HepG2 (cell line): Measurements from ENCODE around the gene CLCN1. TPM values are rescaled to one million over a fixed set of nuclear protein-coding genes. Genes with fewer than 3 reads are reported as not detected.

ENCODE experiments used
- CTCF ChIP-seq: sonication (generic); formaldehyde crosslinking; IDR thresholded peaks from 2 replicates; pipeline ENCODE4 v1.5.0; 2020; ENCODE audit warnings: mild to moderate bottlenecking, missing genetic modification reagents, moderate library complexity
- EHMT2 ChIP-seq: fragments of 200-600 bp; sonication (generic); IDR thresholded peaks from 2 replicates; pipeline ENCODE4 v1.7.0; 2017; ENCODE audit warnings: antibody characterized with exemption, low read depth, low read length, borderline replicate concordance
- ELF4 ChIP-seq: sonication (generic); formaldehyde crosslinking; IDR thresholded peaks from 2 replicates; pipeline ENCODE4 v1.5.0; 2020; ENCODE audit warnings: missing genetic modification reagents, mild to moderate bottlenecking, moderate library complexity, borderline replicate concordance
- HNF4A ChIP-seq: sonication (generic); formaldehyde crosslinking; IDR thresholded peaks from 2 replicates; pipeline ENCODE4 v1.4.0; 2020; ENCODE audit warnings: missing genetic modification reagents
- NFE2L2 ChIP-seq: fragments of 150-350 bp; IDR thresholded peaks from 2 replicates; pipeline ENCODE4 v1.6.1; 2014; ENCODE audit warnings: low read length
- NONO ChIP-seq, 2 experiments: fragments of 450-650 bp in 1 of 2; sonication (generic) in 1 of 2; formaldehyde crosslinking in 1 of 2; IDR thresholded peaks in 1 of 2; conservative IDR thresholded peaks in 1 of 2; 2 replicates each; pipeline versions ENCODE4 v1.6.1 to v1.8.0; 2017 to 2022; ENCODE audit warnings: mild to moderate bottlenecking in 1 of 2, missing genetic modification reagents in 1 of 2, moderate library complexity in 1 of 2
- NR2F6 ChIP-seq, 2 experiments: IDR thresholded peaks; 2 replicates each; pipeline ENCODE4 v1.6.1; 2016; ENCODE audit warnings: antibody characterized with exemption in 1 of 2, mild to moderate bottlenecking in 1 of 2
- PHF8 ChIP-seq: sonication (generic); formaldehyde crosslinking; IDR thresholded peaks from 2 replicates; pipeline ENCODE4 v1.5.0; 2020; ENCODE audit warnings: missing genetic modification reagents
- REST ChIP-seq, 2 experiments: IDR thresholded peaks; 2 replicates each; pipeline ENCODE4 v1.6.1; 2011 to 2012; ENCODE audit warnings: low read length in 2 of 2, borderline replicate concordance in 1 of 2, low read depth in 1 of 2, mild to moderate bottlenecking in 1 of 2, moderate library complexity in 1 of 2
- TRAFD1 ChIP-seq: sonication (generic); formaldehyde crosslinking; IDR thresholded peaks from 2 replicates; pipeline ENCODE4 v1.5.1; 2020; ENCODE audit warnings: missing genetic modification reagents, mild to moderate bottlenecking, borderline replicate concordance
- ZNF281 ChIP-seq: sonication (generic); formaldehyde crosslinking; IDR thresholded peaks from 2 replicates; pipeline ENCODE4 v1.4.0; 2020; ENCODE audit warnings: missing genetic modification reagents, borderline replicate concordance
- ZNF687 ChIP-seq: sonication (generic); formaldehyde crosslinking; IDR thresholded peaks from 2 replicates; pipeline ENCODE4 v1.5.1; 2020; ENCODE audit warnings: mild to moderate bottlenecking, missing genetic modification reagents, moderate library complexity
- polyA plus RNA-seq, 8 experiments: library from polyadenylated mRNA; depleted of rRNA in 3 of 8; stranded (reverse) in 7 of 8; unstranded in 1 of 8; fragments of >200 nt; fragmentation: Illumina TruSeq in 4 of 8; extraction: Trizol in 4 of 8; gene quantifications; 2 replicates each; pipeline versions ENCODE4 v1.2.1 to v1.2.3, GENCODE V29; 2011 to 2016; ENCODE audit warnings: low read depth in 4 of 8, missing spikeins in 1 of 8, mixed read lengths in 1 of 8; ENCODE audit not compliant: insufficient read depth in 1 of 8
- total RNA-seq, 5 experiments: library from RNA; depleted of rRNA; stranded (reverse); fragments of >200 nt; fragmentation: Illumina TruSeq; extraction: Trizol; gene quantifications; 2 replicates each; pipeline ENCODE4 v1.2.3, GENCODE V29; 2016; ENCODE audit warnings: low read depth in 1 of 5

CLCN1 gene
- total and polyA plus RNA-seq, 2 of the 13 experiments (the other 11 are each of a cell fraction or from before 2014, with no cell fraction given): 0.01 TPM; not detected in 1

GRCh38 chr7:143387156-143387975, 71.5 kb downstream of the CLCN1 start (continued):
- no peak for TF ChIP-seq PHF8 (CRISPR knock-in tag)
- TF ChIP-seq NR2F6 (IDR thresholded peaks at IDR 0.05): no peak
- TF ChIP-seq NR2F6 (CRISPR knock-in tag; IDR thresholded peaks at IDR 0.05): no peak
- peak; percentile 45 for TF ChIP-seq HNF4A (CRISPR knock-in tag)
- 0 out of 2 replicates have a peak, but pooled peaks have one; percentile 12 for TF ChIP-seq ZNF281 (CRISPR knock-in tag)
- TF ChIP-seq TRAFD1 (CRISPR knock-in tag): no peak
- TF ChIP-seq REST (IDR thresholded peaks at IDR 0.05; ENCODE audit: borderline replicate concordance in 1 of 2, low read depth in 1 of 2, low read length in 2 of 2): no peak
- no peak for TF ChIP-seq ELF4 (CRISPR knock-in tag)
- no peak for TF ChIP-seq NFE2L2
- TF ChIP-seq EHMT2: no peak
- TF ChIP-seq CTCF: peak; percentile 56
- peak; percentile 38 for TF ChIP-seq ZNF687 (CRISPR knock-in tag)
- TF ChIP-seq NONO (IDR thresholded peaks at IDR 0.05): no peak
- TF ChIP-seq NONO (CRISPR knock-in tag; conservative IDR thresholded peaks at IDR 0.05): 0 out of 2 replicates have a peak, but pooled peaks have one; percentile 34
